CD8-positive, alpha-beta memory T cell (primary cell): Measurements from ENCODE around the gene METAP1. TPM values are rescaled to one million over a fixed set of nuclear protein-coding genes. Genes with fewer than 3 reads are reported as not detected.

Experiments used
- CTCF ChIA-PET: fragments of 350-600 bp; sonication (Branson Sonifier 250); formaldehyde crosslinking; loops from one replicate; lab custom pipeline; 2021; ENCODE audit warnings: antibody characterized with exemption; lab: Charles Lee
- POLR2A ChIA-PET: fragments of 350-600 bp; sonication (Branson Sonifier 250); formaldehyde crosslinking; loops from one replicate; lab custom pipeline; 2021; ENCODE audit warnings: antibody characterized with exemption; lab: Charles Lee
- DNase-seq, 5 donors: peaks; one replicate each; pipeline versions ENCODE4 v3.0.0 to v3.0.0-alpha.2; 2020 to 2022; ENCODE audit warnings: mixed read lengths in 1 of 5
- H3K27ac ChIP-seq: one replicate; pipeline ENCODE4 v1.7.0; 2013; ENCODE audit warnings: low read depth, mild to moderate bottlenecking, low read length, moderate library complexity
- H3K27me3 ChIP-seq: 2 replicates; pipeline ENCODE4 v1.7.0; 2013; ENCODE audit warnings: low read length, mild to moderate bottlenecking; ENCODE audit not compliant: insufficient read depth, poor library complexity, severe bottlenecking
- H3K36me3 ChIP-seq: 2 replicates; pipeline ENCODE4 v1.7.0; 2013; ENCODE audit warnings: mild to moderate bottlenecking, low read length, moderate library complexity; ENCODE audit not compliant: insufficient read depth
- H3K4me1 ChIP-seq: 2 replicates; pipeline ENCODE4 v1.7.0; 2013; ENCODE audit warnings: mild to moderate bottlenecking, low read length, moderate library complexity; ENCODE audit not compliant: insufficient read depth
- H3K4me3 ChIP-seq: 2 replicates; pipeline ENCODE4 v1.7.0; 2013; ENCODE audit warnings: mild to moderate bottlenecking, low read length
- H3K9me3 ChIP-seq: 2 replicates; pipeline ENCODE4 v1.7.0; 2013; ENCODE audit warnings: mild to moderate bottlenecking, low read length
- H3K27ac Mint-ChIP-seq, 8 donors: one replicate each; pipeline ENCODE4 v1.8.0; 2020 to 2021; ENCODE audit warnings: mixed read lengths in 8 of 8, mild to moderate bottlenecking in 6 of 8, inconsistent platforms in 3 of 8, moderate library complexity in 3 of 8
- H3K27me3 Mint-ChIP-seq, 2 donors: one replicate each; pipeline ENCODE4 v1.8.0; 2020 to 2021; ENCODE audit warnings: mixed read lengths in 2 of 2, mild to moderate bottlenecking in 1 of 2, moderate library complexity in 1 of 2
- H3K36me3 Mint-ChIP-seq, 3 donors: one replicate each; pipeline ENCODE4 v1.8.0; 2020 to 2021; ENCODE audit warnings: mixed read lengths in 3 of 3, inconsistent platforms in 1 of 3, mild to moderate bottlenecking in 1 of 3
- H3K4me1 Mint-ChIP-seq, 3 donors: one replicate each; pipeline ENCODE4 v1.8.0; 2020 to 2021; ENCODE audit warnings: mixed read lengths in 3 of 3, inconsistent platforms in 1 of 3, mild to moderate bottlenecking in 1 of 3
- H3K4me3 Mint-ChIP-seq, 7 donors: one replicate each; pipeline ENCODE4 v1.8.0; 2020 to 2021; ENCODE audit warnings: mixed read lengths in 7 of 7, mild to moderate bottlenecking in 6 of 7, moderate library complexity in 4 of 7, inconsistent platforms in 2 of 7
- H3K9me3 Mint-ChIP-seq, 5 donors: one replicate each; pipeline ENCODE4 v1.8.0; 2020 to 2022; ENCODE audit warnings: mixed read lengths in 5 of 5, mild to moderate bottlenecking in 3 of 5, moderate library complexity in 2 of 5, inconsistent platforms in 1 of 5
- polyA plus RNA-seq: library from polyadenylated mRNA; unstranded; fragments of 300-500 nt; fragmentation: Illumina TruSeq; gene quantifications from one replicate; pipeline ENCODE4 v1.2.3, GENCODE V29; 2021
- total RNA-seq, 2 experiments: library from RNA; stranded (reverse); gene quantifications; one replicate each; pipeline ENCODE4 v1.2.3, GENCODE V29; 2021

METAP1 gene
- total and polyA plus RNA-seq, 3 experiments from 2014 or later, result 30.4 to 58.5 (median 56.6) TPM

DNA sequence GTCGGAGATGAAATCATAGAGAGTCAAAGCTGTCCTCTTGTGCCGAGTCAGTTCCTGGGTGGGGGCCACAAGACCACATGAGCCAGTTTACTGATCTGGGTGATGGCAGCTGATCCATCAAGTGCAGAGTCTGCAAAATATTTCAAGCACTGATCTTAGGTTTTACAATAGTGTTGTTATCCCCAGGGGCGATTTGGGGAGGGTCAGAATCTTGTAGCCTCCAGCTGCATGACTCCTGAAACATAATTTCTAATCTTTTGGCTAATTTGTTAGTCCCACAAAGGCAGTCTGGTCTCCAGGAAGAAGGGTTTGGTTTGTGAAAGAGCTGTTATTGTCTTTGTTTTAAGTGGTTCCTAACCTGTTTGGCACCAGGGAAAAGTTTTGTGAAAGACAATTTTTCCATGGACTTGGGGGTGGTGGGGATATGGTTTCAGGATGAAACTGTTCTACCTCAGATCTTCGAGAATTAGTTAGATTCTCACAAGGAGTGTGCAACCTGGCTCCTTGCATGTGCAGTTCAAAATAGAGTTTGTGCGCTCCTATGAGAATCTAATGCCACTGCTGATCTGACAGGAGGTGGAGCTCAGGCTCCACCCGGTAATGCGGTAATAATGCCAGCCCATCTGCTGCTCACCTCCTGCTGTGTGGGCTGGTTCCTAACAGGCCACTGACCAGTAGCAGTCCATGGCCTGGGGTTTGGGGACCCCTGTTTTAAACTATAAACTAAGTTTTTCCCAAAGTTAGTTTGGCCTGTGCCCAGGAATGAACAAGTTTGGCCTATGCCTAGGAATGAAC is 29.2 kb downstream of the METAP1 start:
- H3K4me3 Mint-ChIP-seq, result peak overlapping the region in 1 of 7 donors; percentile 33
- CTCF ChIA-PET, result interaction anchor here (1.4 to 2.3 kb wide), 2 partner anchors 30 to 32 kb away, joined by 4 to 8 read pairs; partner anchors contain the start of gene METAP1
- no peak for DNase-seq
- Histone ChIP-seq H3K27me3 (no peaks in the 10 kb centered on the region), H3K4me1 (peaks cover 7% of the 10 kb centered on the region), H3K9me3 (peaks cover 11% of the 10 kb centered on the region), H3K4me3 (no peak overlapping the region), H3K27ac (no peak overlapping the region), H3K36me3 (no peaks in the 10 kb centered on the region)
- H3K4me1 Mint-ChIP-seq, result peaks cover 62 to 83% (median 79%) of the 10 kb centered on the region in 3 donors
- peaks cover 7 to 12% (median 11%) of the 10 kb centered on the region in 5 donors for H3K9me3 Mint-ChIP-seq
- POLR2A ChIA-PET, result interaction anchor here (0.6 kb wide), 1 partner anchor 647 kb away, joined by 4 read pairs; no protein-coding TSS in a partner anchor
- peaks cover 13 to 20% (median 15%) of the 10 kb centered on the region in 3 donors for H3K36me3 Mint-ChIP-seq
- H3K27me3 Mint-ChIP-seq, result no peaks in the 10 kb centered on the region
- peak overlapping the region in 7 of 8 donors; percentile 44 to 84 (median 69) for H3K27ac Mint-ChIP-seq

GRCh38 chr4:99025506-99025905 is 30.0 kb downstream of the METAP1 start:
- Mint-ChIP-seq H3K4me1 (peaks cover 69 to 91% (median 87%) of the 10 kb centered on the region in 3 donors), H3K27me3 (no peaks in the 10 kb centered on the region)

GRCh38 chr4:99027304-99027703 is 31.8 kb downstream of the METAP1 start:
- H3K4me3 ChIP-seq, result no peak overlapping the region
- H3K4me3 Mint-ChIP-seq, result no peak overlapping the region
- no peaks in the 10 kb centered on the region for H3K27me3 ChIP-seq
- ChIA-PET POLR2A (no interaction called here), CTCF (interaction anchor here (1.5 kb wide), 2 partner anchors 29 to 32 kb away, joined by 3 to 5 read pairs; partner anchors contain the start of gene METAP1)
- no peak overlapping the region for H3K27ac ChIP-seq
- no peaks in the 10 kb centered on the region for H3K9me3 ChIP-seq
- H3K36me3 ChIP-seq, result no peaks in the 10 kb centered on the region
- H3K36me3 Mint-ChIP-seq, result peaks cover 0 to 24% (median 5%) of the 10 kb centered on the region in 3 donors
- no peak for DNase-seq
- H3K27ac Mint-ChIP-seq, result peak overlapping the region in 5 of 8 donors; percentile 57 to 73 (median 65)
- H3K9me3 Mint-ChIP-seq, result no peaks in the 10 kb centered on the region
- no peaks in the 10 kb centered on the region for H3K27me3 Mint-ChIP-seq
- peaks cover 7% of the 10 kb centered on the region for H3K4me1 ChIP-seq
- H3K4me1 Mint-ChIP-seq, result peaks cover 68 to 91% (median 85%) of the 10 kb centered on the region in 3 donors

More at GRCh38 chr4:99025506-99025905, 30.0 kb downstream of the METAP1 start:
- DNase-seq, result no peak
- Histone ChIP-seq H3K36me3 (no peaks in the 10 kb centered on the region), H3K9me3 (peaks cover 11% of the 10 kb centered on the region), H3K27me3 (no peaks in the 10 kb centered on the region), H3K27ac (no peak overlapping the region), H3K4me3 (no peak overlapping the region), H3K4me1 (peaks cover 7% of the 10 kb centered on the region)
- Mint-ChIP-seq H3K9me3 (peaks cover 6 to 12% (median 11%) of the 10 kb centered on the region in 5 donors), H3K4me3 (no peak overlapping the region), H3K27ac (peak overlapping the region in 7 of 8 donors; percentile 24 to 84 (median 48)), H3K36me3 (peaks cover 10 to 23% (median 12%) of the 10 kb centered on the region in 3 donors)
- ChIA-PET CTCF (interaction anchor here (1.4 to 2.3 kb wide), 2 partner anchors 30 to 31 kb away, joined by 4 to 8 read pairs; partner anchors contain the start of gene METAP1), POLR2A (no interaction called here)

DNA sequence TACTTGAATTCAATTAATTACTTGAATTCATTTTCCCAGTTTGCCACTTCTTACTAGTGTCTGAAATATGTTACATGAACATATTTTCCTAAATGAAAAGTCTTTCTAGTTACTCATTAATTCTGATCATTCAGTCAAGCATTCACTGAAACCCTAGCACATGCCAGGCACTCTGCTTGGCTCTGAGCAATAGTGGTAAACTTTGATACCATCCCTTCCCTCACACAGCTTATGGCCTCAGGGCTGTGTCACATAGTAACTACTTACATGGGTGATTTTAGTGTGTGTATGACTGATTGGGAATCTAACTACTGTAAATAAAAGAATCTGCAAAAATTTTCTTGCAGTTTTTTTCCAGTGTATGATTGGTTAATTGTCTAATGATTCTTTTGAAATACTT is 32.7 kb downstream of the METAP1 start:
- Histone ChIP-seq H3K4me3 (no peak overlapping the region), H3K4me1 (peaks cover 7% of the 10 kb centered on the region), H3K36me3 (no peaks in the 10 kb centered on the region), H3K9me3 (no peaks in the 10 kb centered on the region), H3K27ac (no peak overlapping the region), H3K27me3 (no peaks in the 10 kb centered on the region)
- no peak for DNase-seq
- H3K27me3 Mint-ChIP-seq, result no peaks in the 10 kb centered on the region
- peak overlapping the region in 1 of 8 donors; percentile 4 for H3K27ac Mint-ChIP-seq
- ChIA-PET POLR2A (no interaction called here), CTCF (interaction anchor here (1.5 kb wide), 1 partner anchor 28 kb away, joined by 3 read pairs; no protein-coding TSS in a partner anchor)
- H3K4me1 Mint-ChIP-seq, result peaks cover 67 to 83% (median 82%) of the 10 kb centered on the region in 3 donors
- H3K9me3 Mint-ChIP-seq, result no peaks in the 10 kb centered on the region
- H3K36me3 Mint-ChIP-seq, result peaks cover 0 to 27% (median 5%) of the 10 kb centered on the region in 3 donors
- no peak overlapping the region for H3K4me3 Mint-ChIP-seq

DNA sequence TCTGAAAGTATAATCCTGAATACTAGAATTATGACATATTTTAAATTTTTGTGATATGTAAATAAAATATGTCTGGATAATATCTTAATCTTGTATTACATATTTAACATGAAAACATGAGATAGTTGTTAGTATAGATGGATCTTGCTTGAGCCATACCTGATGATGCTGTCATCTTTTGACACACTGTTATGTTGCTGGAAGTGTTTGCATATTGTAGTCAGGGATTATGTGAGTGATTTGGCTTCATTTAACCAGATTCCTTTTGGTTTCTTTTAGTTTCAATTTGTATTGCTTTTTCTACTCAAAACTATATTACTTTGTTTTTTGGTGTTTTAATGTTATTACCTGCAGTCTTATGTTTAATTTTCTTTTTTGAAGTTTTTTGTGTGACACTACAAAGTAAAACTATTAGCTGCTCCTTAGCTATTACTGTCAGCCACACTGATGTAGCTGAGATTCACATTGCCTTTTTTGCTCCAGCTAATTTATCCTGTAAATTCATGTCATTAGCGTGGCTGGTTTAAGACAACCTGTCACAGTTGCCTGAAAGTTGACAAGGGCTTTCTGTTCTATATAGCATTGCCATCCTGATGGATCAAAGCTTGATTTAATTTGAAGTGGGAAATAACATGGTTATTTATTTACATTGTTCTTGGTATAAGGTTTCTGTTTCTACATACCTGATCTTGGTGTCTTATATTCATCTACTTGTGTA is 33.7 kb downstream of the METAP1 start:
- H3K4me1 ChIP-seq, result peaks cover 7% of the 10 kb centered on the region
- no peaks in the 10 kb centered on the region for H3K27me3 ChIP-seq
- H3K9me3 ChIP-seq, result no peaks in the 10 kb centered on the region
- Mint-ChIP-seq H3K9me3 (no peaks in the 10 kb centered on the region), H3K27ac (peak overlapping the region in 6 of 8 donors; percentile 10 to 82 (median 36)), H3K36me3 (peaks cover 0 to 35% (median 11%) of the 10 kb centered on the region in 3 donors), H3K27me3 (no peaks in the 10 kb centered on the region), H3K4me1 (peaks cover 60 to 79% (median 74%) of the 10 kb centered on the region in 3 donors), H3K4me3 (peak overlapping the region in 1 of 7 donors; percentile 38)
- ChIA-PET CTCF (interaction anchor here (0.9 to 3.2 kb wide), 2 partner anchors 27 to 34 kb away, joined by 4 to 15 read pairs; partner anchors contain the start of gene METAP1), POLR2A (interaction anchor here (0.6 kb wide), 1 partner anchor 100 kb away, joined by 3 read pairs; no protein-coding TSS in a partner anchor)
- DNase-seq, result no peak
- no peak overlapping the region for H3K4me3 ChIP-seq
- H3K36me3 ChIP-seq, result no peaks in the 10 kb centered on the region
- no peak overlapping the region for H3K27ac ChIP-seq

DNA sequence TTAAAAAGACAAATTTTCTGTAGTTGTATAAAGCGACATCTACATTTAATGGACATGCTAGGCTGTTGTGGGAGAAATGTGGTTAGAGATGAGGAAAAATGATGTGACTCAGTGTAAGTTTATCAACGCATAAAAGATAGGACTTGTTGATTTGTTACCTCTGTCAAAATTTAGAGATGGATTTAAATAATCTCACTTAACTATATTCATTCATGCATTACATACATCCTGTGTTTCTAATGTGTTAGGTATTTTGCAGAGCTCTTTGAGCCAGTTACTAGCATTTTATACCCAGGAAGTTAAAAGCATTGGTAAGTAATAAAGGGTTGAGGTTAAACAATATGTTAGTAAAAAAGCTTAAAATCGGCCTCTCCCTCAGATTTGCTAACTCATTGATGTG is 34.3 kb downstream of the METAP1 start:
- Mint-ChIP-seq H3K4me1 (peaks cover 53 to 74% (median 67%) of the 10 kb centered on the region in 3 donors), H3K27ac (peak overlapping the region in 5 of 8 donors; percentile 10 to 82 (median 52)), H3K27me3 (no peaks in the 10 kb centered on the region), H3K4me3 (no peak overlapping the region), H3K9me3 (no peaks in the 10 kb centered on the region), H3K36me3 (peaks cover 0 to 38% (median 11%) of the 10 kb centered on the region in 3 donors)
- DNase-seq, result no peak
- peaks cover 7% of the 10 kb centered on the region for H3K4me1 ChIP-seq
- POLR2A ChIA-PET, result interaction anchor here (0.6 kb wide), 1 partner anchor 100 kb away, joined by 3 read pairs; no protein-coding TSS in a partner anchor
- H3K9me3 ChIP-seq, result no peaks in the 10 kb centered on the region
- H3K4me3 ChIP-seq, result no peak overlapping the region
- CTCF ChIA-PET, result interaction anchor here (0.9 to 3.2 kb wide), 2 partner anchors 26 to 35 kb away, joined by 4 to 15 read pairs; partner anchors contain the start of gene METAP1
- H3K36me3 ChIP-seq, result no peaks in the 10 kb centered on the region
- H3K27me3 ChIP-seq, result no peaks in the 10 kb centered on the region
- H3K27ac ChIP-seq, result no peak overlapping the region

DNA sequence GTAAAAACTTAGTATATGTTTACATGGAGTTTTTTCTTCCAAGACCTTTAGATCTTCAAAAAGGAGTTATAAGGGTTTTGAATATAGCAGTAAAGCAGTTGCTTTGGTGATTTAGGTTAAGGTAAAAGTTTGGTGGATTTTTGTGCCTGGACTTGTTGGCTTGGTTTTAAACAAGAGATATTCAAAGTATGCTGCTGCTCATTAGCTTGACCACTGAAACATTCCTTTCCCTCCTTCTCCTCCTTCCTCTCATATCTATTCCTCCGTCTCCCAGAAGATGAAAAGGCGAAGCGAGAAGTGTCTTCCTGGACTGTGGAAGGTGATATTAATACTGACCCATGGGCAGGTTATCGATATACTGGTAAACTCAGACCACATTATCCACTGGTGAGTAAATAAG is 38.4 kb downstream of the METAP1 start:
- no peak for DNase-seq
- Histone ChIP-seq H3K27me3 (no peaks in the 10 kb centered on the region), H3K27ac (no peak overlapping the region), H3K36me3 (peaks cover under 1% of the 10 kb centered on the region), H3K4me1 (no peaks in the 10 kb centered on the region), H3K9me3 (peaks cover 4% of the 10 kb centered on the region), H3K4me3 (no peak overlapping the region)
- ChIA-PET POLR2A (no interaction called here), CTCF (no interaction called here)
- no peaks in the 10 kb centered on the region for H3K27me3 Mint-ChIP-seq
- H3K27ac Mint-ChIP-seq, result no peak overlapping the region
- peaks cover 4 to 16% (median 10%) of the 10 kb centered on the region in 5 donors for H3K9me3 Mint-ChIP-seq
- no peak overlapping the region for H3K4me3 Mint-ChIP-seq
- H3K36me3 Mint-ChIP-seq, result peaks cover 16 to 69% (median 18%) of the 10 kb centered on the region in 3 donors
- peaks cover 27 to 46% (median 29%) of the 10 kb centered on the region in 3 donors for H3K4me1 Mint-ChIP-seq
